HEK293T (cell line): ENCODE results near the gene RAB11A.

Experiments
- ARNT ChIP-seq: fragments of 450-650 bp; IDR thresholded peaks from 2 replicates; pipeline ENCODE4 v1.6.1; 2017; ENCODE audit warnings: mild to moderate bottlenecking
- BHLHE40 ChIP-seq: fragments of 450-650 bp; IDR thresholded peaks from 2 replicates; pipeline ENCODE4 v1.6.1; 2016; ENCODE audit warnings: mild to moderate bottlenecking, moderate library complexity, borderline replicate concordance
- FOXM1 ChIP-seq: fragments of 450-650 bp; IDR thresholded peaks from 2 replicates; pipeline ENCODE4 v1.6.1; 2017; ENCODE audit warnings: mild to moderate bottlenecking, borderline replicate concordance
- NFRKB ChIP-seq: fragments of 450-650 bp; IDR thresholded peaks from 2 replicates; pipeline ENCODE4 v1.6.1; 2016; ENCODE audit warnings: mild to moderate bottlenecking, moderate library complexity
- SP1 ChIP-seq: fragments of 450-650 bp; IDR thresholded peaks from 2 replicates; pipeline ENCODE4 v1.6.1; 2017
- ZNF384 ChIP-seq: fragments of 450-650 bp; IDR thresholded peaks from 2 replicates; pipeline ENCODE4 v1.6.1; 2016

- TF ChIP-seq ZNF384 (no peak), NFRKB (no peak), FOXM1 (no peak), BHLHE40 (no peak), SP1 (no peak), ARNT (no peak)
Measured at GRCh38 chr15:65927545-65927944, 58.3 kb downstream of the RAB11A start.
